Loucy (cell line): ENCODE results near the gene SLC3A2.

Source experiments
- CTCF ChIP-seq: fragments of 200-600 bp; sonication (generic); conservative IDR thresholded peaks from 2 replicates; pipeline ENCODE4 v1.5.1; 2014; ENCODE audit warnings: mild to moderate bottlenecking, antibody characterized with exemption, low read length
- EZH2phosphoT487 ChIP-seq: fragments of 200-600 bp; IDR thresholded peaks from 2 replicates; pipeline ENCODE4 v1.6.1; 2018; ENCODE audit warnings: antibody characterized with exemption, mild to moderate bottlenecking, moderate library complexity, borderline replicate concordance

- TF ChIP-seq CTCF (no peak), EZH2phosphoT487 (no peak)
Observed at GRCh38 chr11:62889484-62890437, 9.1 kb downstream of the SLC3A2 start.
